SK-N-SH (cell line): ENCODE measurements around the gene RPL28. TPM values are rescaled to one million over a fixed set of nuclear protein-coding genes. Genes with fewer than 3 reads are reported as not detected.

Experiments used
- CTCF ChIA-PET: fragments of 300-600, 350-600 bp; formaldehyde crosslinking; extraction: SDS; loops from one replicate; lab custom pipeline; 2021; lab: Yijun Ruan, JAX
- POLR2A ChIA-PET: fragments of 350-600 bp; sonication (Branson Sonifier 250); formaldehyde crosslinking; extraction: SDS; loops from one replicate; lab custom pipeline; 2020; ENCODE audit warnings: antibody characterized with exemption, inconsistent platforms; lab: Yijun Ruan, JAX
- DNase-seq: peaks from one replicate; pipeline ENCODE4 v3.0.0; 2012
- H2AFZ ChIP-seq: fragments of 200-600 bp; sonication (generic); 2 replicates; pipeline ENCODE4 v1.8.1; 2016; ENCODE audit warnings: antibody characterized with exemption, mild to moderate bottlenecking, low read depth
- H3F3A ChIP-seq: fragments of 200-600 bp; sonication (generic); replicated peaks from 2 replicates; pipeline ENCODE3; 2016; ENCODE audit warnings: antibody characterized with exemption, mild to moderate bottlenecking; ENCODE audit not compliant: insufficient read depth
- H3K27ac ChIP-seq, 2 experiments: fragments of 200-500 bp in 1 of 2; fragments of 200-600 bp in 1 of 2; sonication (Bioruptor generic) in 1 of 2; sonication (generic), shearing (Covaris generic) in 1 of 2; 2 replicates each; pipeline versions ENCODE4 v1.5.1 to v1.6.1; 2014 to 2016; ENCODE audit warnings: low read depth in 2 of 2, inconsistent platforms in 1 of 2, low read length in 1 of 2, mild to moderate bottlenecking in 1 of 2, mixed read lengths in 1 of 2
- H3K27me3 ChIP-seq: fragments of 200-600 bp; sonication (generic), shearing (Covaris generic); 2 replicates; pipeline ENCODE4 v1.6.1; 2016; ENCODE audit warnings: mixed run types; ENCODE audit not compliant: insufficient read depth
- H3K36me3 ChIP-seq, 2 experiments: fragments of 200-500 bp in 1 of 2; fragments of 200-600 bp in 1 of 2; sonication (Bioruptor generic) in 1 of 2; sonication (generic) in 1 of 2; replicated peaks in 1 of 2; 2 replicates each; pipeline versions ENCODE3 to v1.5.1; 2014 to 2016; ENCODE audit warnings: low read length in 1 of 2, mild to moderate bottlenecking in 1 of 2; ENCODE audit not compliant: insufficient read depth in 2 of 2, control insufficient read depth in 1 of 2
- H3K4me1 ChIP-seq, 2 experiments: fragments of 200-500 bp in 1 of 2; fragments of 200-600 bp in 1 of 2; sonication (Bioruptor generic) in 1 of 2; sonication (generic), shearing (Covaris generic) in 1 of 2; 2 replicates each; pipeline versions ENCODE4 v1.5.1 to v1.6.1; 2014 to 2016; ENCODE audit warnings: low read depth in 1 of 2, low read length in 1 of 2, mixed run types in 1 of 2; ENCODE audit not compliant: insufficient read depth in 2 of 2, control insufficient read depth in 1 of 2
- H3K4me2 ChIP-seq: fragments of 200-600 bp; sonication (generic), shearing (Covaris generic); 2 replicates; pipeline ENCODE4 v1.6.1; 2017; ENCODE audit warnings: mixed run types
- H3K4me3 ChIP-seq, 2 experiments: fragments of 200-500 bp in 1 of 2; fragments of 200-600 bp in 1 of 2; sonication (Bioruptor generic) in 1 of 2; sonication (generic), shearing (Covaris generic) in 1 of 2; 2 replicates each; pipeline versions ENCODE4 v1.5.1 to v1.8.1; 2014 to 2016; ENCODE audit warnings: low read depth in 2 of 2, inconsistent platforms in 1 of 2, low read length in 1 of 2, mild to moderate bottlenecking in 1 of 2, mixed read lengths in 1 of 2, moderate library complexity in 1 of 2
- H3K79me2 ChIP-seq: fragments of 200-600 bp; sonication (generic); 2 replicates; pipeline ENCODE4 v1.8.1; 2017; ENCODE audit warnings: mild to moderate bottlenecking; ENCODE audit not compliant: insufficient read depth
- H3K9ac ChIP-seq: fragments of 200-600 bp; sonication (generic); 2 replicates; pipeline ENCODE4 v1.6.1; 2017; ENCODE audit warnings: mixed run types
- H3K9me2 ChIP-seq: fragments of 200-600 bp; sonication (generic); 2 replicates; pipeline ENCODE4 v1.6.1; 2017; ENCODE audit warnings: mixed run types
- H3K9me3 ChIP-seq: fragments of 200-600 bp; sonication (generic); 2 replicates; pipeline ENCODE4 v1.6.1; 2017; ENCODE audit warnings: mixed run types, mild to moderate bottlenecking, moderate library complexity
- H4K20me1 ChIP-seq: fragments of 200-600 bp; sonication (generic); 2 replicates; pipeline ENCODE4 v1.6.1; 2017; ENCODE audit warnings: mild to moderate bottlenecking, mixed run types; ENCODE audit not compliant: insufficient read depth
- EZH2phosphoT487 ChIP-seq: fragments of 200-600 bp; sonication (generic); IDR thresholded peaks from 2 replicates; pipeline ENCODE4 v1.6.1; 2017; ENCODE audit warnings: low read depth, mixed run types, mild to moderate bottlenecking, antibody characterized with exemption, moderate library complexity, borderline replicate concordance
- FOXM1 ChIP-seq: IDR thresholded peaks from 2 replicates; pipeline ENCODE4 v1.4.0; 2012; ENCODE audit warnings: low read depth, mild to moderate bottlenecking
- GABPA ChIP-seq: IDR thresholded peaks from 2 replicates; pipeline ENCODE4 v1.4.0; 2012; ENCODE audit warnings: low read depth, mild to moderate bottlenecking
- GATA2 ChIP-seq: sonication (generic); formaldehyde crosslinking; IDR thresholded peaks from 2 replicates; pipeline ENCODE4 v1.5.0; 2020; ENCODE audit warnings: mild to moderate bottlenecking, missing genetic modification reagents
- NFIC ChIP-seq: IDR thresholded peaks from 2 replicates; pipeline ENCODE4 v1.4.0; 2012; ENCODE audit warnings: borderline replicate concordance
- RAD21 ChIP-seq: IDR thresholded peaks from 2 replicates; pipeline ENCODE4 v1.6.1; 2012; ENCODE audit warnings: mild to moderate bottlenecking, low read length
- RCOR1 ChIP-seq: fragments of 150-350 bp; IDR thresholded peaks from 2 replicates; pipeline ENCODE4 v1.6.1; 2017; ENCODE audit warnings: antibody characterized with exemption, low read length
- RFX5 ChIP-seq: IDR thresholded peaks from 2 replicates; pipeline ENCODE4 v1.6.1; 2012; ENCODE audit warnings: mild to moderate bottlenecking, improper control_type of control experiment, low read length
- RXRA ChIP-seq: IDR thresholded peaks from 2 replicates; pipeline ENCODE4 v1.4.0; 2012; ENCODE audit warnings: low read depth, mild to moderate bottlenecking, borderline replicate concordance
- SIN3A ChIP-seq: IDR thresholded peaks from 2 replicates; pipeline ENCODE4 v1.6.1; 2012; ENCODE audit warnings: low read depth, mild to moderate bottlenecking, low read length, moderate library complexity, borderline replicate concordance
- TCF12 ChIP-seq: IDR thresholded peaks from 2 replicates; pipeline ENCODE4 v1.4.0; 2012
- YY1 ChIP-seq: IDR thresholded peaks from 2 replicates; pipeline ENCODE4 v1.4.0; 2012; ENCODE audit warnings: low read depth, mild to moderate bottlenecking
- ZBTB33 ChIP-seq: IDR thresholded peaks from 2 replicates; pipeline ENCODE4 v1.4.0; 2012; ENCODE audit warnings: low read depth, borderline replicate concordance
- WGBS: methylation state at CpG from one replicate; pipeline ENCODE4 v1.1.6; 2017; ENCODE audit warnings: low lambda C conversion rate; 5-methylcytosine and 5-hydroxymethylcytosine counted together
- polyA plus RNA-seq, 3 experiments: library from polyadenylated mRNA; depleted of rRNA; stranded (reverse); fragments of >200 nt; gene quantifications; 2 replicates each; pipeline ENCODE4 v1.2.3, GENCODE V29; 2012
- TF ChIP-seq, protein P1 (sequence below): IDR thresholded peaks from 2 replicates; pipeline ENCODE4 v1.6.1; 2012; ENCODE audit warnings: mild to moderate bottlenecking, low read depth, low read length, moderate library complexity
- TF ChIP-seq, protein P2 (sequence below): IDR thresholded peaks from 2 replicates; pipeline ENCODE4 v1.4.0; 2012; ENCODE audit warnings: low read depth
- TF ChIP-seq, protein P3 (sequence below): IDR thresholded peaks from 2 replicates; pipeline ENCODE4; 2012

RPL28 gene
- polyA plus RNA-seq, 1 of the 3 experiments (the other 2 are of a cell fraction) = 2,368 TPM

- no peak for DNase-seq
- Histone ChIP-seq H3K27ac (no peak overlapping the region), H4K20me1 (no peaks in the 10 kb centered on the region), H3K79me2 (no peaks in the 10 kb centered on the region), H3K4me1 (peaks cover 0 to 29% of the 10 kb centered on the region in 2 experiments; a peak in 1 of 4 replicates), H3K36me3 (peaks cover 0 to 4% of the 10 kb centered on the region in 2 experiments), H3K9me3 (no peaks in the 10 kb centered on the region), H2AFZ (no peak overlapping the region), H3K27me3 (peaks cover 5% of the 10 kb centered on the region; the same call in 1 of the 2 replicates), H3K9me2 (no peaks in the 10 kb centered on the region), H3K4me3 (no peak overlapping the region), H3F3A (peaks cover 6% of the 10 kb centered on the region), H3K9ac (no peak overlapping the region), H3K4me2 (no peak overlapping the region)
- no peak for TF ChIP-seq ZBTB33
- no peak for TF ChIP-seq RXRA
- TF ChIP-seq, protein P1, sequence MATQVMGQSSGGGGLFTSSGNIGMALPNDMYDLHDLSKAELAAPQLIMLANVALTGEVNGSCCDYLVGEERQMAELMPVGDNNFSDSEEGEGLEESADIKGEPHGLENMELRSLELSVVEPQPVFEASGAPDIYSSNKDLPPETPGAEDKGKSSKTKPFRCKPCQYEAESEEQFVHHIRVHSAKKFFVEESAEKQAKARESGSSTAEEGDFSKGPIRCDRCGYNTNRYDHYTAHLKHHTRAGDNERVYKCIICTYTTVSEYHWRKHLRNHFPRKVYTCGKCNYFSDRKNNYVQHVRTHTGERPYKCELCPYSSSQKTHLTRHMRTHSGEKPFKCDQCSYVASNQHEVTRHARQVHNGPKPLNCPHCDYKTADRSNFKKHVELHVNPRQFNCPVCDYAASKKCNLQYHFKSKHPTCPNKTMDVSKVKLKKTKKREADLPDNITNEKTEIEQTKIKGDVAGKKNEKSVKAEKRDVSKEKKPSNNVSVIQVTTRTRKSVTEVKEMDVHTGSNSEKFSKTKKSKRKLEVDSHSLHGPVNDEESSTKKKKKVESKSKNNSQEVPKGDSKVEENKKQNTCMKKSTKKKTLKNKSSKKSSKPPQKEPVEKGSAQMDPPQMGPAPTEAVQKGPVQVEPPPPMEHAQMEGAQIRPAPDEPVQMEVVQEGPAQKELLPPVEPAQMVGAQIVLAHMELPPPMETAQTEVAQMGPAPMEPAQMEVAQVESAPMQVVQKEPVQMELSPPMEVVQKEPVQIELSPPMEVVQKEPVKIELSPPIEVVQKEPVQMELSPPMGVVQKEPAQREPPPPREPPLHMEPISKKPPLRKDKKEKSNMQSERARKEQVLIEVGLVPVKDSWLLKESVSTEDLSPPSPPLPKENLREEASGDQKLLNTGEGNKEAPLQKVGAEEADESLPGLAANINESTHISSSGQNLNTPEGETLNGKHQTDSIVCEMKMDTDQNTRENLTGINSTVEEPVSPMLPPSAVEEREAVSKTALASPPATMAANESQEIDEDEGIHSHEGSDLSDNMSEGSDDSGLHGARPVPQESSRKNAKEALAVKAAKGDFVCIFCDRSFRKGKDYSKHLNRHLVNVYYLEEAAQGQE = no peak
- no peak for TF ChIP-seq YY1
- 94% methylated on average over 9 of the region's 10 CpGs for WGBS
- CTCF ChIA-PET = interaction anchor here (1.3 kb wide), 2 partner anchors 46 to 156 kb away, joined by 4 read pairs; no protein-coding TSS in a partner anchor
- POLR2A ChIA-PET = interaction anchor here (1.5 kb wide), 1 partner anchor 60 kb away, joined by 3 read pairs; the partner anchor contains the start of gene UBE2S
Measured at GRCh38 chr19:55347442-55348009, 38.2 kb upstream of the RPL28 start.

DNA sequence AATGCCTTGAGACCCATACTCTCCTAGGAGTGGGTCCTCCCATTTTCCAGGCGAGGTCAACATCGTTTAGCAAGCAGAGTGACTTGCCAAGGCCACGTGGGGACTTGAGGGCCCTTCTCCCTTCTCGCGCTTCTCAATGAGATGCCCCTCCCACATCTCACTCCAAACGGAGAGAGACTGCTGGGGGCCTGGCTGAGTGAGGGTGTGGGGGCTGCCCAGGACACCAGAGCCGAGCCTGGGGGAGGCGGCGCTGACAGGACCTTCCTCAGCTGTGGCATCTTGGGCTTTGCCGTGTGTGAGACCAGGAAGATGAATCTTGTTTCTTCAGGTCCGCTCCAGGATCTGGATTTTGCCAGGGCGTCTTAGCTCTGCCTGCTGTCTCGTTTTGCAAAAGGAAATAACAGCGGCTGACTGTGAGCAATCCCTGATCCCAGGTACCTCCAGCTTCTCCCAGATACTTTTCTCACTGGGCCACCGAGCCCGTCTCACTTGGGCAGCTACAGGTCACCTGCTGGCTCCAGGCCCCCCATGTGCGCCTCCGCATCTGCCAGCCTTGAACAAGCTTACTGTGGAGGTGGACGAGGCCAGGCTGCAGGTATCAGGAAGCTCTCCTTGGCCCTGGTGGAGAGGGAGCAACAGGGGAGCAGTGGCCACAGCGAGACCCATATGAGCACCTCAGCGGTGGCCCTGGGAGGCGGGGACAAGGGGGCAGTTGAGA is 37.3 kb upstream of the RPL28 start:
- WGBS = 93% methylated on average over 22 of the region's 22 CpGs
- Histone ChIP-seq H3K27ac (no peak overlapping the region), H3K4me3 (no peak overlapping the region), H4K20me1 (no peaks in the 10 kb centered on the region), H3K79me2 (no peaks in the 10 kb centered on the region), H3K36me3 (no peaks in the 10 kb centered on the region), H2AFZ (no peak overlapping the region), H3K9ac (no peak overlapping the region), H3K9me2 (no peaks in the 10 kb centered on the region), H3F3A (peaks cover 6% of the 10 kb centered on the region), H3K27me3 (peaks cover 14% of the 10 kb centered on the region), H3K4me1 (peaks cover 0 to 28% of the 10 kb centered on the region in 2 experiments; a peak in 1 of 4 replicates), H3K9me3 (no peaks in the 10 kb centered on the region), H3K4me2 (no peak overlapping the region)
- ChIA-PET CTCF (interaction anchor here (1.1 to 1.9 kb wide), 4 partner anchors 11 to 181 kb away, joined by 3 to 7 read pairs (median 3); no protein-coding TSS in a partner anchor), POLR2A (interaction anchor here (1.5 kb wide), 1 partner anchor 59 kb away, joined by 3 read pairs; the partner anchor contains the start of gene UBE2S)
- DNase-seq = no peak
- TF ChIP-seq SIN3A (no peak), RFX5 (no peak), FOXM1 (no peak), RAD21 (no peak), GABPA (no peak), GATA2 (CRISPR knock-in tag) (no peak), RCOR1 (no peak), NFIC (no peak), EZH2phosphoT487 (no peak), RXRA (no peak), TCF12 (no peak), YY1 (no peak)
- TF ChIP-seq, protein P2, sequence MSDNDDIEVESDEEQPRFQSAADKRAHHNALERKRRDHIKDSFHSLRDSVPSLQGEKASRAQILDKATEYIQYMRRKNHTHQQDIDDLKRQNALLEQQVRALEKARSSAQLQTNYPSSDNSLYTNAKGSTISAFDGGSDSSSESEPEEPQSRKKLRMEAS = no peak
- TF ChIP-seq, protein P3, sequence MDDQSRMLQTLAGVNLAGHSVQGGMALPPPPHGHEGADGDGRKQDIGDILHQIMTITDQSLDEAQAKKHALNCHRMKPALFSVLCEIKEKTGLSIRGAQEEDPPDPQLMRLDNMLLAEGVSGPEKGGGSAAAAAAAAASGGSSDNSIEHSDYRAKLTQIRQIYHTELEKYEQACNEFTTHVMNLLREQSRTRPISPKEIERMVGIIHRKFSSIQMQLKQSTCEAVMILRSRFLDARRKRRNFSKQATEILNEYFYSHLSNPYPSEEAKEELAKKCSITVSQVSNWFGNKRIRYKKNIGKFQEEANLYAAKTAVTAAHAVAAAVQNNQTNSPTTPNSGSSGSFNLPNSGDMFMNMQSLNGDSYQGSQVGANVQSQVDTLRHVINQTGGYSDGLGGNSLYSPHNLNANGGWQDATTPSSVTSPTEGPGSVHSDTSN = no peak
